Activated naive CD4-positive, alpha-beta T cell treated with anti-CD3 and anti-CD28 coated beads, Interleukin-2, amount 50 U/mL, for 24 hours (primary cell): ENCODE results near the gene STX12.
"Not testable (repeated sequence)": the region's sequence is repeated elsewhere in the genome, so short reads cannot be mapped to it uniquely, and the experiment has no call there.

Experiments
- H3K27ac Mint-ChIP-seq: one replicate; pipeline ENCODE4 v1.8.0; 2021; ENCODE audit warnings: mild to moderate bottlenecking, mixed read lengths
- H3K27me3 Mint-ChIP-seq: one replicate; pipeline ENCODE4 v1.8.0; 2021; ENCODE audit warnings: mixed read lengths
- H3K36me3 Mint-ChIP-seq: one replicate; pipeline ENCODE4 v1.8.0; 2021; ENCODE audit warnings: mixed read lengths
- H3K4me1 Mint-ChIP-seq: one replicate; pipeline ENCODE4 v1.8.0; 2021; ENCODE audit warnings: mixed read lengths
- H3K4me3 Mint-ChIP-seq: one replicate; pipeline ENCODE4 v1.8.0; 2021; ENCODE audit warnings: mild to moderate bottlenecking, mixed read lengths
- H3K9me3 Mint-ChIP-seq: one replicate; pipeline ENCODE4 v1.8.0; 2021; ENCODE audit warnings: mixed read lengths

Gene STX12

DNA sequence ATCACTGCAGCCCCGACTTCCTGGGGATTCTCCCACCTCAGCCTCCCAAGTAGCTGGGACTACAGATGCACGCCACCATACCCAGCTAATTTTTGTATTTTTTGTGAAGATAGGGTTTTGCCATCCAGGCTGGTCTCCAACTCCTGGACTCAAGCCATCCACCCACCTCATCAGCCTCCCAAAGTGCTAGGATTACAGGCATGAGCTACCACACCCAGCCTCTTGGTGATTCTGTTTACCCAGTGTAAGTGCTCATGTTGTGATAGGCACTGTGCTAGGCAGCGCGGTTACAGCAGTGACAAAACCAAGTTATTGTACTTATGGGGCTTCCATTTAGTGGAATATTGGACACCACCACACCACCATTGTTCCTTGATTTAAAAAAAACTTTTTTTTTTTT lies 9.7 kb upstream of the STX12 start:
- Mint-ChIP-seq H3K27ac (no peak overlapping the region), H3K4me1 (no peaks in the 10 kb centered on the region), H3K27me3 (no peaks in the 10 kb centered on the region), H3K36me3 (peaks cover 3% of the 10 kb centered on the region), H3K4me3 (no peak overlapping the region), H3K9me3 (no peaks in the 10 kb centered on the region)

DNA sequence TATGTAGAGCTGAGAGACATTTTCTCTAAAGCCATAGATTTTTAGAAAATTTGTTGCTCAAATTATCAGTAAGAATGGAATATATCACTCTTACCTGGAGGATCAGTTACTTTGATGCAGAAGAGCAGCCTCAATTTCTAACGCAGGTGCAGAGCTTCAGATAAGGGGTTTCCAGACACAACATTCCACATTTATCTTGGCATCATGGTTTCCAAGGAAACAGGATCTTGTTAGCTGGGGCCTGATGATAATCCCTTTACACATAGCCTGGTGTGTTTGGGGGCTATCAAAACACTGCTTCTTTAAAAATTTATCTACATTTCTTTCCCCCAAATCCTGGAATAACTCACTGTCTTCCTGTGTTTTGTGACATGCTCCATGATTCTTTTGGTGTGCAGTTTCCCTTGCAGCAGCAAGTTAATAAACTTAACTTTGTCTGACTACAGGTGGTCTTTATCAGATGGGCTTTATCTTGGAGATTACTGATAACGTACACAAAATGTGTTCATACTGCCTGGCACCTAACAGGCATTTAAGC lies 2.7 kb upstream of the STX12 start:
- Mint-ChIP-seq H3K4me3 (no peak overlapping the region), H3K4me1 (peaks cover 20% of the 10 kb centered on the region), H3K27ac (no peak overlapping the region), H3K36me3 (no peaks in the 10 kb centered on the region), H3K9me3 (no peaks in the 10 kb centered on the region), H3K27me3 (no peaks in the 10 kb centered on the region)

DNA sequence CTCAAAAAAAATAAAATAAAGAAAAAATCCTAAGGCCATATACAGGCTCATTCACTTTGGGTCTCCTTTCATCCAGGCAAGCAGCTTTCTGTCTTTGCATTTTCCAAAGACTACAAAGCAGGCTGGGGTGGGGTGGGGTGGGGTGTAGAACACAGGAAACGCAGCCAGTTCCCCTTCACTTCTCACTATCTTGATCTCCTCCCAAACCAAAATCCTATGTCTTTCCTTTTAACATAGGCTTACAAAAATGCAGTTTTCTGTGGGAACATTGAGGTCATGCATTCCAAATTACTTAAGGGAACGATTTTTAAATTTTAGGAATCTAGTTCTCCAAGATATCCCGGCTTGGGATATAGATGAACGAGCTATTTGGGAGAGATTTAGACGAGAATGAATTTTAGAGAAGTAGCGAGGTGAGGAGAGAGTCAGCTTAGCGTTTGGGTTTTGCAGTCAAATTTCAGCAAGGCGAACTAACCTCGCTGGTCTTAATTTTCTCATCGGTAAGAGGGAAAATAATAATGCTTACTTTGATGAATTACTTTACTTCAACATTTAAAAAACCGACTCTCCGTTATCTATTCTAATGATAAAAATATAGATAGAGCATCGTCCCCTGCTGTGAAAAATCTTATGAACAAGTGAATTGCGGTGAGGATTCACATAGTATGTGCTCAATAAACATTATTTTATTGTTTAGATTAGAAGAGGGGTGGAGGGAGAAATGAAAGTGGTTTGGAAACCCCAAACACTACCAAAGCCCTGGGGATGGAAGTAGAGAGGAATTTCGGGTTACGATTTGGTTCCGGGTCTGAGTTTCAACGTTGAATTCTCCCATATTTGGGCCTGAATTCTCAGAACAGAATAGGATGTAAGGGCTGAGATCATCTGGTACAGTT lies 735 bp upstream of the STX12 start:
- Mint-ChIP-seq H3K27ac (peak overlapping the region; percentile 98), H3K36me3 (peaks cover 5% of the 10 kb centered on the region), H3K4me1 (peaks cover 33% of the 10 kb centered on the region), H3K4me3 (peak overlapping the region; percentile 93), H3K27me3 (no peaks in the 10 kb centered on the region), H3K9me3 (no peaks in the 10 kb centered on the region)

DNA sequence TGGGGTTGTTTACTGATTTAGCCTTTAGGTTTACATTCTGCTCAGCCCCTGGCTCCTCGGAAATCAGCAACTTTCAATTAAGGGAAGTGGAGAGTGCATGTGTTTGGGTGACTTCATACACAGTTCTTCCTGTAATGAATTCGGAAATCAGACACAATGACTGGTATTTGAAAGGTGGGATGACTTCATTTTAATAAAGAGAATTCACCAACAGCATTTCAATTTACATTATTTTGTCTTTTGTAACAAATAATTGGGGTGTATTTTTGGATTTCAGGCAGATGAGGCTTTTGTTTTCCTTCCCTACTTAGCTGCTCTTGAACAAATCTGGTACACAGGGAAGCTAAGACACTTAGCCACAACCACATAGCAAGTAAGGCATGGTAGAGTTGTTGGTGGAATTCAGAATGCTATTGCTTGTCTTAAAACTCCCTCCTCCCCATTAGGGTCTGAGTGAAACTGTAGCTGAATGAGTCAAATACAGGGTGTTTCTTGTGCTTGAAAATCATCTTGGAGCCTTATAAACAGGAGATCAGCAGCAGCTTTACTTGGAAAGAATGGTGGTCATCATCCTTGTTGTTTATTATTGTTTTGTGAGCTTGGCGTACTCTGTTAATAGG lies 917 bp downstream of the STX12 start:
- Mint-ChIP-seq H3K27ac (peak overlapping the region; percentile 98), H3K36me3 (peaks cover 5% of the 10 kb centered on the region), H3K9me3 (no peaks in the 10 kb centered on the region), H3K4me1 (peaks cover 39% of the 10 kb centered on the region), H3K4me3 (peak overlapping the region; percentile 93), H3K27me3 (no peaks in the 10 kb centered on the region)

DNA sequence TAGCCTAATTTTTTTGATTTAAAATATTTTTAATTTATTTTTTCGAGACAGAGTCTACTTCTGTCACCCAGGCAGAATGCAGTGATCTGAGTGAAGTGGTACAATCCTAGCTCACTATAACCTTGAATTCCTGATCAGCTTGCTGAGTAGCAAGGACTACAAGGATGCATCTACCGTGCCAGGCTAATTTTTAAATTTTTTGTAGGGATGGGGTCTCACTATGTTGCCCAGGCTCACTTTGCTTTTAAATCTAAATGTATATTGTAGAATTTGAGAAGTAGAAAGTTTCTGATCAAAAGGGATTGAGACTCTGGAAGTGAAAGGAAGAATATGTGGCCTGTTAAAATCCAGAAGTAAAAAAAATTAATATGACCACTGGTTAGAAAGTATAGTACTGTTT lies 1.6 kb downstream of the STX12 start:
- no peak overlapping the region for H3K27ac Mint-ChIP-seq
- H3K9me3 Mint-ChIP-seq, result no peaks in the 10 kb centered on the region
- peaks cover 5% of the 10 kb centered on the region for H3K36me3 Mint-ChIP-seq
- no peaks in the 10 kb centered on the region for H3K27me3 Mint-ChIP-seq
- H3K4me1 Mint-ChIP-seq, result peaks cover 42% of the 10 kb centered on the region
- H3K4me3 Mint-ChIP-seq, result no peak overlapping the region

DNA sequence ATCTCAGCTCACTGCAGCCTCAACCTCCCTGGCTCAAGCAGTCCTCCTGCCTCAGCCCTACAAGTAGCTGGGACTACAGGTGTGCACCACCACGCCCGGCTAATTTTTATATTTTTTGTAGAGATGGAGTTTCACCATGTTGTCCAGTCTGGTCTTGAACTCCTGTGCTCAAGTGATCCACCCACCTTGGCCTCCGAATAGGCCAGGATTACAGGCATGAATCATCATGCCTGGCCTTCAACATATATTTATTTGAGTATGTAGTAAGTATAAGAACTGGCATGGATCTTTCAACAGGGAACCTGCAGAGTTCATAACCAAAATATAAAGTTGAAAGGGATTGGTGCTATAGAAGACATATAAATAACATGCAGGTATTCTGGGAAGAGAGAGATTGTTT lies 2.3 kb downstream of the STX12 start:
- H3K27me3 Mint-ChIP-seq, H3K36me3 Mint-ChIP-seq, H3K9me3 Mint-ChIP-seq, H3K4me3 Mint-ChIP-seq: not testable (repeated sequence)
- Mint-ChIP-seq H3K27ac (peak overlapping the region; percentile 18), H3K4me1 (peaks cover 47% of the 10 kb centered on the region)

DNA sequence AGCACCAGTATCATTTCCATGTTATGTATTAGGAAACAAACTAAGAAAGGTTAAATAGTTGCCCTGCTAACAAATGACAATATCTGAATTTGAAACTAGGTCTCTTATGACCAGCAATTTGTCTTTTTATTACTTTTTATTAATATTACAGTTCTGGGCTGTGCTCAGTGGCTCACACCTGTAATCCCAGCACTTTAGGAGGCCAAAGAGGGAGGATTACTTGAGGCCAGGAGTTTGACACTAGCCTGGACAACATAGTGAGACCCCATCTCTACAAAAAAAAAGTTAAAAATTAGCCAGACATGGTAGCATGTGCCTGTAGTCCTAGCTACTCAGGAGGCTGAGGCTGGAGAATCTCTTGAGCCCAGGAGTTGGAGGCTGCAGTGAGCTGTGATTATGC lies 3.3 kb downstream of the STX12 start:
- not testable (repeated sequence) for H3K27ac Mint-ChIP-seq, H3K36me3 Mint-ChIP-seq, H3K4me3 Mint-ChIP-seq, H3K27me3 Mint-ChIP-seq, H3K9me3 Mint-ChIP-seq
- peaks cover 48% of the 10 kb centered on the region for H3K4me1 Mint-ChIP-seq

DNA sequence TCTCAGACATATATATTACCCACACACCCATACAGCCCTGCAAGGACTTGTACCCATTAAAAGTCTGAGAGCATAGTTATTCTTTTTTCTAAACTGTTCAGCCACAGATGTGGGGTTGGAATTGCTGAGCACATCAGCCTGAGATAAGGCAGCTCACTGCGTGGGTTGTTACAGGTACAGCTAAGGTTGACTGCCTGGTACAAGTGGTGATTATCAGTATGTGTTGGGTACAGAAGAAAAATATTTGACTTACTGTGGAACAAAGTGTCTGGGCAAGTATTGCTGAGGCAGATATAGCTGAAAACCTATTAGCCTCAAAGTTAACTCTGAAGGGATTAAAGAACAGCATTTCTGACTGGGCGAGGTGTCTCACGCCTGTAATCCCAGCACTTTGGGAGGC lies 5.0 kb downstream of the STX12 start:
- H3K36me3 Mint-ChIP-seq, result peaks cover 5% of the 10 kb centered on the region
- no peak overlapping the region for H3K27ac Mint-ChIP-seq
- peaks cover 50% of the 10 kb centered on the region for H3K4me1 Mint-ChIP-seq
- no peaks in the 10 kb centered on the region for H3K9me3 Mint-ChIP-seq
- no peak overlapping the region for H3K4me3 Mint-ChIP-seq
- H3K27me3 Mint-ChIP-seq, result no peaks in the 10 kb centered on the region

DNA sequence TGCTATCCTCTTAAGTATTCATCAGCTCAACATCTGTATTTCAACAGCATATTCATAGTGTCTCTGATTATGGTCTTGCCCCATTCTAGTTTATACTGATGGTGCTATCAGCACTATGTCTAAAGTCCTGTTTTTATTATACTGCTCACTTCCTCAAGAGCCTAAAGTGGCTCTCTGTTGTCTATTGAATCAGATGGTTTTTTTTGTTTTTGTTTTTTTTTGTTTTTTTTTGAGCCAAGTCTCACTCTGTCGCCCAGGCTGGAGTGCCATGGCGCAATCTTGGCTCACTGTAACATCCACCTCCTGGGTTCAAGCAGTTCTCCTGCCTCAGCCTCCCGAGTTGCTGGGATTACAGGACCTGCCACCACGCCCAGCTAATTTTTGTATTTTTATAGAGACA lies 6.1 kb downstream of the STX12 start:
- Mint-ChIP-seq H3K9me3 (no peaks in the 10 kb centered on the region), H3K4me3 (no peak overlapping the region), H3K36me3 (peaks cover 5% of the 10 kb centered on the region), H3K4me1 (peaks cover 47% of the 10 kb centered on the region), H3K27me3 (no peaks in the 10 kb centered on the region), H3K27ac (peak overlapping the region; percentile 76)

DNA sequence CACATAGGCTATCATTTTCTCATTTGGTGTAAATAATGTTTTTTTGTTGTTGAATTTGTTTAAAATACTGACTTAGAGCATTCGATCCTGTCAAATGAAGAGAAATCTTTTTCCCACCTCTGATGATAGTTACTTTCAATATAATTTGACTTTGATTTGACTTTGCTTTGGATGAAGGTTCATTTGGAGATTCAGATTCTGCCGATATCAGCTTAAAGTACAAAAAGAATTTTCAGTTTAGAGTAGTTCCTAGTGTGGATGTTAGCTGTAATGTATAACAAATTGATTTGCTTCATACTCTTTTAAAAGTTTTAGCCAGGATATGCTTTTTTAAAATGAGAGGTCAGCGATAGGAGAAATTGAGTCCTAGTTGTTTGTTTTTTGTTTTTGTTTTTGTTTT lies 9.9 kb downstream of the STX12 start:
- Mint-ChIP-seq H3K9me3 (no peaks in the 10 kb centered on the region), H3K27me3 (no peaks in the 10 kb centered on the region), H3K4me3 (no peak overlapping the region), H3K4me1 (peaks cover 51% of the 10 kb centered on the region), H3K27ac (no peak overlapping the region), H3K36me3 (peaks cover 2% of the 10 kb centered on the region)

DNA sequence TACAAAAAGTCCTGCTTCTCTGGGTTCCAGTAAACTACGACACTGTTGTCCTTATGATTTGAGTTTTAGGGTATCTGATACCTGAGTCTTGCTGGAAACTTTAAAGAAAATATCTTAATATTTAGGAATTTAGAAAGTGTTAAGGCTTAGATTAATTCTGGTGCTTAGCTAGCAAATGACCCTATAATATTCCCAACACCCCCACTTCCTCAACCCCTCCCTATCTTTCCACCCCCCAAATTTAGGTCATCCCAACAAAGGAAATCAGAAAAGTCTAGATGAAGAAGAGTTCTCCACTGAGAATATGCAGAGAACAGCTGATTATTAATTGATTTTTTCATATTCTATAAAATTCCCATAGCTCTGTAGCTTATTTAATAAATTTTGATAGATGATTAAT lies 11.7 kb downstream of the STX12 start:
- Mint-ChIP-seq H3K4me1 (peaks cover 48% of the 10 kb centered on the region), H3K36me3 (peaks cover 4% of the 10 kb centered on the region), H3K27ac (no peak overlapping the region), H3K4me3 (no peak overlapping the region), H3K9me3 (no peaks in the 10 kb centered on the region), H3K27me3 (no peaks in the 10 kb centered on the region)

DNA sequence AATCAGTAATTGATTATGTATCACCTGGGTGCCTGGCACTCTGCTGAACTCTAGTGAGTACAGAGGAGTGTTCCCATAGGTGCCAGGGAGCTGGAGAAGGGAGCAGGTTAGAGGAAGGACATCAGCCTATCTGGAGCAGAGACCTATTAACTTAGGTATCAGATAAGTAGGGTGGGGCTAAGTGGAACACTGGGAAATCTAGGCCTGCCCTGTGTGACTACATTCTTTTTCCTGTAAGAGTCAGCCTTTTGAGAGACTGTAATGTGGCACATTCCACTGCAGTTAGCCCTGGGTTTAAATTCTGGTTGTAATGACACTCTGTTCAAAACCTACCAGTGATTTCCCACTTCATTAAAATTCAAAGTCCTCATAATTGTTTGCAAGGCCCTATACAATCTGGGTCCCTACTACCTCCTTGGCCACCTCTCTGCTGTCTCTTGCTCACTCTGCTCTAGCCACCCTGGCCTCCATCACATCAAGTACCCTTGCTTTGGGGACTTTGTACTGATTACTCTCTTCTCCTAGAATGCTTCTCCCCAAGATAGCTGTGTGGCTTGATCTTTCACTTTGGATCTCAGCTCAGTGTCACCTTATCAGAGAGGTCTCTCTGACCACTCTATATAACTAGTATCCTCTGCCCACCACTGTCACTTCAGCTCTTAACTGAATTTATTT lies 12.9 kb downstream of the STX12 start:
- Mint-ChIP-seq H3K27me3 (no peaks in the 10 kb centered on the region), H3K36me3 (peaks cover 4% of the 10 kb centered on the region), H3K4me1 (peaks cover 43% of the 10 kb centered on the region), H3K27ac (peak overlapping the region; percentile 56), H3K9me3 (no peaks in the 10 kb centered on the region), H3K4me3 (no peak overlapping the region)

DNA sequence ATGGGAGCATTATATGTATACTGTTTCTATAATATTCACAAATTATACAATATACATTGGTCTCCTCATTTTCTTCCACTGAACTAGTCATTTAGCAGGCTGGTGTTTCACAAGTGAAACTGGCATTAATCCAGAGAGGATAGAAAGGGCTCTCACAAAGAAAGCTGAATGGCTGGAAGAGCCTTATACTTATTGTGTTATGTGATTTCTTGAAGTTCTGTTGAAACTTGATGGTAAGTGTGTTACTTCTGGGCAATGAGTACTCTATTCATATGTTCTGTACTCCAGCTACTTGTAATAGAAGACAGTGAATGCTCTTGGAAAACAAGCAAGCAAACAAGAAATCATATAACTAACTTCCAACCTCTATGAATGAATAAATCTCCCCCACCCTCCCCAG lies 14.9 kb downstream of the STX12 start:
- H3K9me3 Mint-ChIP-seq, result no peaks in the 10 kb centered on the region
- H3K27ac Mint-ChIP-seq, result no peak overlapping the region
- no peaks in the 10 kb centered on the region for H3K27me3 Mint-ChIP-seq
- H3K4me1 Mint-ChIP-seq, result peaks cover 32% of the 10 kb centered on the region
- H3K36me3 Mint-ChIP-seq, result peaks cover 4% of the 10 kb centered on the region
- no peak overlapping the region for H3K4me3 Mint-ChIP-seq

DNA sequence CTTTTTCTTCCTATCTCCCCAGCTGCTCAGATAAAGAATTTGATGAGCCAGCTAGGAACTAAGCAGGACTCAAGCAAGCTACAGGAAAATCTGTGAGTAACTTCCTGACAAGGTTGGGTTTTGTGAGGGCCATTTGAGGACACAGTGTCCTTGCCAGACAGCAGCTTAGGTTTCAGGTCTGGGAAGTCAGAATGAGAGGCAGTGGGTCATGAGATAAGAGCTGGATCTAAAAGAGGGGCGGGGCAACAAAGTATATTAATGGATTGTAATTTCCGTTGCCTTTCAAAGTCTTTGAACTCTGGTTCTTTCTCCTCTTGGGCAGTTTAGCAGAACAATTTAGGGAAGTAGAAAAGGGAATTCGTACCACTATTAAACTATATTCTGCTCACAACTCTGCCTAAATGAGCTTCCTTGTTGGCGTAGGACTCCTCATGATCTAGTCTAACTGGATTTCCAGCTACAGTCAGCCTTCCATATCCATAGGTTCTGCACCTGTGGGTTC lies 16.6 kb downstream of the STX12 start:
- peaks cover 4% of the 10 kb centered on the region for H3K36me3 Mint-ChIP-seq
- no peak overlapping the region for H3K4me3 Mint-ChIP-seq
- H3K4me1 Mint-ChIP-seq, result peaks cover 25% of the 10 kb centered on the region
- no peak overlapping the region for H3K27ac Mint-ChIP-seq
- H3K9me3 Mint-ChIP-seq, result no peaks in the 10 kb centered on the region
- H3K27me3 Mint-ChIP-seq, result no peaks in the 10 kb centered on the region

DNA sequence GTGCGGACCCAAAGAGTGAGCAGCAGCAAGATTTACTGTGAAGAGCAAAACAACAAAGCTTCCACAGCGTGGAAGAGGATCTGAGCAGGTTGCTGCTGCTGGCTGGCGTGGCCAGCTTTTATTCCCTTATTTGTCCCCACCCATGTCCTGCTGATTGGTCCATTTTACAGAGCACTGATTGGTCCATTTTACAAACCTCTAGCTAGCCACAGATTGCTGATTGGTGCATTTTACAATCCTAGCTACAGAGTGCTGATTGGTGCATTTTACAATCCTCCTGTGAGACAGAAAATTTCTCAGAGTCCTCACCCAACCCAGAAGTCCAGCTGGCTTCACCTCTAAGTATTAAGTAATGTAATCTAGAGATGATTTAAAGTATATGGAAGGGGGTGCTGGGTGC lies 17.3 kb downstream of the STX12 start:
- H3K4me3 Mint-ChIP-seq, H3K9me3 Mint-ChIP-seq, H3K36me3 Mint-ChIP-seq, H3K27ac Mint-ChIP-seq, H3K27me3 Mint-ChIP-seq: not testable (repeated sequence)
- peaks cover 19% of the 10 kb centered on the region for H3K4me1 Mint-ChIP-seq

DNA sequence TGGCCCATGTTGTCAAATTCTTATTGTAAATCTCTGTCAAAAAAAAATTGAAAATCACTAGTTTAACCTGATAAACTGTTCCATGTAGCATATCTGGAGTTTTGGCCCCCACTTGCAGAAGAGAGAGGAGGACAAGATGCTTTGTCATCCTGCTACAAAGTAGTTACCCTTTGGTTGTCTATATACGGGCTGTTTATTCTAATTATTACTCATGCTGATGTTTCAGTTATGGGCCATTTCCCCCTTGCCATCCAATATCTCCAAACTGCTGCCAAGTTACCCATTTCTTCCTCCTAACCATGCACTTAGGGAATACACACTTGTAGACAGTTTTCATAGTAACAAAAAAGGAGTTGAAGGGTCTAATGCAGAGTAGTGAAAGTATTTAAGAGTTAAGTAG lies 22.6 kb downstream of the STX12 start:
- no peaks in the 10 kb centered on the region for H3K9me3 Mint-ChIP-seq
- H3K4me3 Mint-ChIP-seq, result no peak overlapping the region
- H3K27ac Mint-ChIP-seq, result no peak overlapping the region
- peaks cover 13% of the 10 kb centered on the region for H3K36me3 Mint-ChIP-seq
- H3K27me3 Mint-ChIP-seq, result no peaks in the 10 kb centered on the region
- no peaks in the 10 kb centered on the region for H3K4me1 Mint-ChIP-seq
